ENCODE results near the gene CFAP298.

Gene CFAP298

GRCh38 chr21:32574946-32575925 lies 36.9 kb downstream of the CFAP298 start:
- Histone ChIP-seq H3K4me3 (ENCODE audit: severe bottlenecking) (no peak overlapping the region), H3K9me3 (ENCODE audit: severe bottlenecking) (no peaks in the 10 kb centered on the region), H3K27me3 (ENCODE audit: insufficient read depth, poor library complexity, severe bottlenecking) (no peaks in the 10 kb centered on the region), H3K36me3 (ENCODE audit: low read depth) (no peaks in the 10 kb centered on the region), H3K4me1 (ENCODE audit: insufficient read depth, poor library complexity, severe bottlenecking) (no peaks in the 10 kb centered on the region), H3K27ac (ENCODE audit: poor library complexity, severe bottlenecking) (no peak overlapping the region)
- ATAC-seq (ENCODE audit: low read depth) (no peak), DNase-seq (ENCODE audit: low spot score) (no peak)
- no peak for TF ChIP-seq CTCF (IDR thresholded peaks at IDR 0.05; ENCODE audit: poor library complexity, severe bottlenecking)

DNA sequence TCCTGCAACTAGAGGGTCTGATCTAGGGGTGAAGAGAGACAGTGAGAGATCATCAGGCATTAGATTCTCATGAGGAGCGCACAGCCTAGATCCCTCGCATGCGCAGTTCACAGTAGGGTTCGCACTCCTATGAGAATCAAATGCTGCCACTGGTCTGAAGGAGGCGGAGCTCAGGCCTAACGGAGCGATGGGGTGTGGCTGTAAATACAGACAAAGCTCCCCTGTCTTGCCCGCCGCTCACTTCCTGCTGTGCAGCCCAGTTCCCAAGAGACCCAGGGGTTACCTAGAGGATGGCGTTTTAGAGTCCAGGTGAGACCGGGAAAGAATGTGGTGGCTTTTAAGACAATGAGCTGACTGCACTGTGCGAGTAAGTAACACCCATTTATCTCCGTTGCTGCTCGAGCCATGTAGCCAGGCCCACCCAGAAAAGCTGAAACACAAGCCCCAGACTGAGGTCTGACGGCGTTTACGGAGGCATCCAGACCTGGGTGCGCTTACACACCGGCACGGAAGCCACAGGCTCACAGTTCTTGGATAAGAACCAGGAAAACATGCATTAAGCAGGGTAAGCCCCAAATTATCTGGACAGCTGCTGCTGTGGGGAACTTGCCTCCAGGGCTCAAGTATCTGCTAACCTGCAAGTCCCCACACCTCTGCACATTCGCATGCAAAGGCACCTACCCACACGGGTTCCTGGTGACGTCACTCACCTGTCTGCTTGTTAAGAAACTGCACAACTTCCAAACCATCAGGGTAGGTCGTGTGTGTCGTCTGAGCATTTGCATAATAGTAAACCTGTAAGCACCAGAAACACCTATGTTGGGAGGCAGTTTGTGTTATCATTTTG lies 39.4 kb downstream of the CFAP298 start:
- no peak for TF ChIP-seq CTCF (IDR thresholded peaks at IDR 0.05; ENCODE audit: poor library complexity, severe bottlenecking)
- DNase-seq (ENCODE audit: low spot score), result no peak
- no peak overlapping the region for H3K27ac ChIP-seq (ENCODE audit: poor library complexity, severe bottlenecking)
- peak; percentile 28 for ATAC-seq (ENCODE audit: low read depth)
- H3K4me3 ChIP-seq (ENCODE audit: severe bottlenecking), result no peak overlapping the region
- H3K4me1 ChIP-seq (ENCODE audit: insufficient read depth, poor library complexity, severe bottlenecking), result peaks cover 10% of the 10 kb centered on the region
- no peaks in the 10 kb centered on the region for H3K36me3 ChIP-seq (ENCODE audit: low read depth)
- H3K27me3 ChIP-seq (ENCODE audit: insufficient read depth, poor library complexity, severe bottlenecking), result no peaks in the 10 kb centered on the region
- no peaks in the 10 kb centered on the region for H3K9me3 ChIP-seq (ENCODE audit: severe bottlenecking)

- no peak for TF ChIP-seq CTCF (IDR thresholded peaks at IDR 0.05; ENCODE audit: poor library complexity, severe bottlenecking)
- Histone ChIP-seq H3K36me3 (ENCODE audit: low read depth) (no peaks in the 10 kb centered on the region), H3K27ac (ENCODE audit: poor library complexity, severe bottlenecking) (no peak overlapping the region), H3K4me1 (ENCODE audit: insufficient read depth, poor library complexity, severe bottlenecking) (peaks cover 10% of the 10 kb centered on the region), H3K27me3 (ENCODE audit: insufficient read depth, poor library complexity, severe bottlenecking) (no peaks in the 10 kb centered on the region), H3K4me3 (ENCODE audit: severe bottlenecking) (no peak overlapping the region), H3K9me3 (ENCODE audit: severe bottlenecking) (no peaks in the 10 kb centered on the region)
- no peak for DNase-seq (ENCODE audit: low spot score)
- no peak for ATAC-seq (ENCODE audit: low read depth)
These were observed 41.7 kb downstream of the CFAP298 start for GRCh38 chr21:32570456-32570855.

- Histone ChIP-seq H3K36me3 (ENCODE audit: low read depth) (no peaks in the 10 kb centered on the region), H3K9me3 (ENCODE audit: severe bottlenecking) (no peaks in the 10 kb centered on the region), H3K4me3 (ENCODE audit: severe bottlenecking) (peak overlapping the region; percentile 38), H3K4me1 (ENCODE audit: insufficient read depth, poor library complexity, severe bottlenecking) (peaks cover 10% of the 10 kb centered on the region), H3K27me3 (ENCODE audit: insufficient read depth, poor library complexity, severe bottlenecking) (no peaks in the 10 kb centered on the region), H3K27ac (ENCODE audit: poor library complexity, severe bottlenecking) (peak overlapping the region; percentile 44)
- ATAC-seq (ENCODE audit: low read depth), result peak; percentile 88
- no peak for DNase-seq (ENCODE audit: low spot score)
- TF ChIP-seq CTCF (IDR thresholded peaks at IDR 0.05; ENCODE audit: poor library complexity, severe bottlenecking), result peak; percentile 90
These were observed 42.6 kb downstream of the CFAP298 start for GRCh38 chr21:32569261-32570230.
